PC-9 (cell line): ENCODE results near the gene ZBTB45. TPM values are rescaled to one million over a fixed set of nuclear protein-coding genes. Genes with fewer than 3 reads are reported as not detected.

Source experiments
- BruUV-seq: library from RNA; stranded (reverse); fragments of 400-500 nt; replicated peaks from 2 replicates; lab custom pipeline; 2021; lab: Mats Ljungman, UMichigan
- CTCF ChIA-PET: fragments of 300-600 bp; sonication (Branson Sonifier 250); formaldehyde crosslinking; loops from one replicate; lab custom pipeline; 2022; ENCODE audit warnings: antibody characterized with exemption; lab: Charles Lee
- POLR2A ChIA-PET: fragments of 300-600 bp; sonication (Branson Sonifier 250); formaldehyde crosslinking; loops from one replicate; lab custom pipeline; 2022; ENCODE audit warnings: antibody characterized with exemption; ENCODE audit not compliant: unreplicated experiment; lab: Charles Lee
- DNase-seq, 2 experiments: peaks; one replicate each; pipeline versions ENCODE4 v3.0.0 to v3.0.0-alpha.2; 2015 to 2022; ENCODE audit warnings: mixed read lengths in 1 of 2
- H2AFZ ChIP-seq: fragments of 200-600 bp; sonication (generic); 2 replicates; pipeline ENCODE4 v1.8.1; 2017; ENCODE audit warnings: antibody characterized with exemption
- H3F3A ChIP-seq: fragments of 200-600 bp; sonication (generic); 2 replicates; pipeline ENCODE4 v1.8.1; 2017; ENCODE audit warnings: antibody characterized with exemption, mild to moderate bottlenecking, low read depth; ENCODE audit not compliant: insufficient read depth
- H3K27ac ChIP-seq: fragments of 200-600 bp; sonication (generic); 2 replicates; pipeline ENCODE4 v1.6.1; 2016; ENCODE audit warnings: mixed run types
- H3K27me3 ChIP-seq: fragments of 200-600 bp; sonication (generic); 2 replicates; pipeline ENCODE4 v1.6.1; 2016; ENCODE audit warnings: low read depth, mixed run types; ENCODE audit not compliant: insufficient read depth
- H3K36me3 ChIP-seq: fragments of 200-600 bp; sonication (generic); 2 replicates; pipeline ENCODE4 v1.6.1; 2016; ENCODE audit warnings: low read depth, mixed run types
- H3K4me1 ChIP-seq: fragments of 200-600 bp; sonication (generic); replicated peaks from 2 replicates; pipeline ENCODE4 v1.6.1; 2016; ENCODE audit warnings: mixed run types; ENCODE audit not compliant: insufficient read depth
- H3K4me2 ChIP-seq: fragments of 200-600 bp; sonication (generic); 2 replicates; pipeline ENCODE4 v1.6.1; 2017; ENCODE audit warnings: mixed run types
- H3K4me3 ChIP-seq: fragments of 200-600 bp; sonication (generic); 2 replicates; pipeline ENCODE4 v1.6.1; 2016; ENCODE audit warnings: mixed run types
- H3K79me2 ChIP-seq: fragments of 200-600 bp; sonication (generic); 2 replicates; pipeline ENCODE4 v1.6.1; 2017; ENCODE audit warnings: low read depth, mixed run types
- H3K9me2 ChIP-seq: fragments of 200-600 bp; sonication (generic); 2 replicates; pipeline ENCODE4 v1.8.1; 2017; ENCODE audit warnings: mild to moderate bottlenecking; ENCODE audit not compliant: insufficient read depth
- H3K9me3 ChIP-seq: fragments of 200-600 bp; sonication (generic); 2 replicates; pipeline ENCODE4 v1.8.1; 2016; ENCODE audit warnings: low read depth; ENCODE audit not compliant: insufficient read depth
- H4K20me1 ChIP-seq: fragments of 200-600 bp; sonication (generic); 2 replicates; pipeline ENCODE4 v1.8.1; 2017; ENCODE audit not compliant: insufficient read depth
- CTCF ChIP-seq: fragments of 200-600 bp; sonication (generic); conservative IDR thresholded peaks from 2 replicates; pipeline ENCODE4 v1.6.1; 2017; ENCODE audit warnings: mixed run types, antibody characterized with exemption, mild to moderate bottlenecking, moderate library complexity
- EZH2 ChIP-seq: fragments of 200-600 bp; sonication (generic); IDR thresholded peaks from 2 replicates; pipeline ENCODE4 v1.8.0; 2017; ENCODE audit warnings: antibody characterized with exemption, low read depth
- intact Hi-C: fragments of 100-400 bp; cut with micrococcal nuclease; formaldehyde crosslinking; loops from one replicate; pipeline ENCODE4 v1.10.0; 2022; ENCODE audit not compliant: unreplicated experiment
- total RNA-seq: library from RNA; stranded (reverse); gene quantifications from 2 replicates; pipeline ENCODE4 v1.2.3, GENCODE V29; 2021

ZBTB45 gene
- total RNA-seq, 1 experiment from 2014 or later = 8.1 TPM

- TF ChIP-seq CTCF (no peak), EZH2 (no peak)
- H4K20me1 ChIP-seq = no peaks in the 10 kb centered on the region
- H3K79me2 ChIP-seq = no peaks in the 10 kb centered on the region
- H2AFZ ChIP-seq = no peak overlapping the region
- BruUV-seq = no TSS peak
- H3K36me3 ChIP-seq = no peaks in the 10 kb centered on the region
- ChIA-PET CTCF (no interaction called here), POLR2A (no interaction called here)
- no peaks in the 10 kb centered on the region for H3F3A ChIP-seq
- no peaks in the 10 kb centered on the region for H3K4me1 ChIP-seq
- DNase-seq = no peak
- intact Hi-C loops = no loop called here
- peaks cover 51% of the 10 kb centered on the region for H3K27me3 ChIP-seq
- H3K4me3 ChIP-seq = no peak overlapping the region
- no peaks in the 10 kb centered on the region for H3K9me2 ChIP-seq
- H3K4me2 ChIP-seq = no peak overlapping the region
- H3K9me3 ChIP-seq = no peaks in the 10 kb centered on the region
- H3K27ac ChIP-seq = no peak overlapping the region
Measured at GRCh38 chr19:58531034-58531840, 11.6 kb upstream of the ZBTB45 start.

DNA sequence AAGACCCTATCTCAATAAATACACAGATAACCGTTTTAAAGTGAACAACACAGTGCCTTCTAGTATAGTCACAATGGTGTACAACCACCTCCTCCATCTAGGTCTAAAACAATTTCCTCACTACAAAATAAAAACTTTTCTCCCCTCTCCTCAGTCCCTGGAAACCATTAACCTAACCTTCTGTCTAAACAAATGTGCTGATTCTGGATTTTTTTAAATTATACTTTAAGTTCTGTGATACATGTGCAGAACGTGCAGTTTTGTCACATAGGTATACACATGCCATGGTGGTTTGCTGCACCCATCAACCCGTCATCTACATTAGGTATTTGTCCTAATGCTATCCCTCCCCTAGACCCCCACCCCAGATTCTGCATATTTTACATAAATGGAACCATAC is 9.8 kb upstream of the ZBTB45 start:
- ChIA-PET CTCF (no interaction called here), POLR2A (no interaction called here)
- no peaks in the 10 kb centered on the region for H3F3A ChIP-seq
- no TSS peak for BruUV-seq
- H3K27ac ChIP-seq = no peak overlapping the region
- H3K9me3 ChIP-seq = no peaks in the 10 kb centered on the region
- H3K9me2 ChIP-seq = no peaks in the 10 kb centered on the region
- H3K79me2 ChIP-seq = no peaks in the 10 kb centered on the region
- H4K20me1 ChIP-seq = no peaks in the 10 kb centered on the region
- no peak overlapping the region for H3K4me3 ChIP-seq
- H3K4me2 ChIP-seq = no peak overlapping the region
- TF ChIP-seq EZH2 (no peak), CTCF (no peak)
- H3K27me3 ChIP-seq = peaks cover 51% of the 10 kb centered on the region
- intact Hi-C loops = no loop called here
- no peaks in the 10 kb centered on the region for H3K36me3 ChIP-seq
- no peak for DNase-seq
- no peaks in the 10 kb centered on the region for H3K4me1 ChIP-seq
- no peak overlapping the region for H2AFZ ChIP-seq

GRCh38 chr19:58522709-58523108 is 3.1 kb upstream of the ZBTB45 start:
- Histone ChIP-seq H3K9me2 (no peaks in the 10 kb centered on the region), H3K9me3 (no peaks in the 10 kb centered on the region), H3K4me3 (no peak overlapping the region), H3K4me1 (peaks cover 10% of the 10 kb centered on the region), H3K27ac (no peak overlapping the region), H2AFZ (no peak overlapping the region), H3K36me3 (no peaks in the 10 kb centered on the region), H3K79me2 (peaks cover 8% of the 10 kb centered on the region), H4K20me1 (no peaks in the 10 kb centered on the region), H3K4me2 (no peak overlapping the region), H3K27me3 (no peaks in the 10 kb centered on the region), H3F3A (peaks cover 14% of the 10 kb centered on the region; the same call in 1 of the 2 replicates)
- no peak for TF ChIP-seq EZH2
- no peak for TF ChIP-seq CTCF
- CTCF ChIA-PET = no interaction called here
- intact Hi-C loops = no loop called here
- no peak for DNase-seq
- BruUV-seq = no TSS peak
- POLR2A ChIA-PET = no interaction called here
